Astrocyte (in vitro differentiated cells and primary cell): ENCODE measurements around the gene CDK15. TPM values are rescaled to one million over a fixed set of nuclear protein-coding genes. Genes with fewer than 3 reads are reported as not detected.

ENCODE experiments used
- DNase-seq: peaks from one replicate; pipeline ENCODE4 v3.0.0-alpha.2; 2010; ENCODE audit warnings: low read depth
- FAIRE-seq: peaks from 2 replicates; lab custom pipeline; 2011; peaks lifted over from hg19 to GRCh38; lab: Jason Lieb, UNC
- H2AFZ ChIP-seq: 2 replicates; pipeline ENCODE4 v1.6.0; 2012; ENCODE audit warnings: low read depth, low read length, inconsistent platforms
- H3K27ac ChIP-seq: 2 replicates; pipeline ENCODE4 v1.5.1; 2011; ENCODE audit warnings: low read depth, low read length, inconsistent platforms
- H3K27me3 ChIP-seq: 2 replicates; pipeline ENCODE4 v1.6.0; 2011; ENCODE audit warnings: low read length, inconsistent platforms; ENCODE audit not compliant: insufficient read depth
- H3K36me3 ChIP-seq: 2 replicates; pipeline ENCODE4 v1.5.1; 2011; ENCODE audit warnings: low read length, inconsistent platforms; ENCODE audit not compliant: insufficient read depth
- H3K4me1 ChIP-seq: 2 replicates; pipeline ENCODE4 v1.5.1; 2011; ENCODE audit warnings: low read length, inconsistent platforms; ENCODE audit not compliant: insufficient read depth
- H3K4me2 ChIP-seq: 2 replicates; pipeline ENCODE4 v1.6.0; 2012; ENCODE audit warnings: low read length, inconsistent platforms
- H3K4me3 ChIP-seq: 2 replicates; pipeline ENCODE4 v1.5.1; 2011; ENCODE audit warnings: low read depth, mild to moderate bottlenecking, low read length, inconsistent platforms; ENCODE audit not compliant: insufficient read depth
- H3K79me2 ChIP-seq: 2 replicates; pipeline ENCODE4 v1.6.0; 2012; ENCODE audit warnings: mild to moderate bottlenecking, low read length, inconsistent platforms; ENCODE audit not compliant: insufficient read depth
- H3K9ac ChIP-seq: 2 replicates; pipeline ENCODE4 v1.6.0; 2012; ENCODE audit warnings: mild to moderate bottlenecking, low read length, inconsistent platforms
- H3K9me3 ChIP-seq: 2 replicates; pipeline ENCODE4 v1.5.1; 2012; ENCODE audit warnings: low read depth, mild to moderate bottlenecking, low read length, inconsistent platforms; ENCODE audit not compliant: insufficient read depth
- H4K20me1 ChIP-seq: 2 replicates; pipeline ENCODE4 v1.6.0; 2012; ENCODE audit warnings: low read length, inconsistent platforms; ENCODE audit not compliant: insufficient read depth
- H3K27ac Mint-ChIP-seq: one replicate; pipeline ENCODE4 v1.8.0; 2021; ENCODE audit warnings: mild to moderate bottlenecking, mixed read lengths; ENCODE audit not compliant: unreplicated experiment
- H3K27me3 Mint-ChIP-seq: one replicate; pipeline ENCODE4 v1.8.0; 2021; ENCODE audit warnings: low read depth, mixed read lengths; ENCODE audit not compliant: unreplicated experiment
- H3K36me3 Mint-ChIP-seq: one replicate; pipeline ENCODE4 v1.8.0; 2021; ENCODE audit warnings: low read depth, mixed read lengths; ENCODE audit not compliant: unreplicated experiment
- H3K4me1 Mint-ChIP-seq: one replicate; pipeline ENCODE4 v1.8.0; 2021; ENCODE audit warnings: low read depth, mixed read lengths; ENCODE audit not compliant: unreplicated experiment
- H3K4me3 Mint-ChIP-seq: one replicate; pipeline ENCODE4 v1.8.0; 2021; ENCODE audit warnings: mild to moderate bottlenecking, moderate library complexity, mixed read lengths; ENCODE audit not compliant: unreplicated experiment
- H3K9me3 Mint-ChIP-seq: one replicate; pipeline ENCODE4 v1.8.0; 2021; ENCODE audit warnings: mild to moderate bottlenecking, mixed read lengths; ENCODE audit not compliant: unreplicated experiment
- CTCF ChIP-seq: IDR thresholded peaks from 2 replicates; pipeline ENCODE4 v1.5.1; 2011; ENCODE audit warnings: low read depth, mild to moderate bottlenecking, inconsistent platforms, low read length, moderate library complexity; ENCODE audit not compliant: insufficient read depth
- EZH2 ChIP-seq: IDR thresholded peaks from 2 replicates; pipeline ENCODE4 v1.6.1; 2012; ENCODE audit warnings: mild to moderate bottlenecking, low read length, inconsistent platforms; ENCODE audit not compliant: insufficient read depth
- total RNA-seq: library from RNA; stranded (reverse); gene quantifications from 2 replicates; pipeline ENCODE4 v1.2.1, GENCODE V29; 2021

Gene CDK15
- total RNA-seq, 1 donor from 2014 or later = 6.6 TPM

GRCh38 chr2:201930043-201930442 is 123.7 kb downstream of the CDK15 start:
- FAIRE-seq = no peak
- H3K27ac Mint-ChIP-seq = no peak overlapping the region
- H3K9me3 Mint-ChIP-seq = peaks cover under 1% of the 10 kb centered on the region
- peaks cover 2% of the 10 kb centered on the region for H3K36me3 Mint-ChIP-seq
- H3K27me3 Mint-ChIP-seq = peaks cover 7% of the 10 kb centered on the region
- Histone ChIP-seq H4K20me1 (no peaks in the 10 kb centered on the region), H3K27me3 (no peaks in the 10 kb centered on the region), H3K79me2 (no peaks in the 10 kb centered on the region), H2AFZ (no peak overlapping the region), H3K4me1 (peaks cover 33% of the 10 kb centered on the region), H3K27ac (no peak overlapping the region), H3K4me2 (no peak overlapping the region), H3K9ac (no peak overlapping the region), H3K36me3 (no peaks in the 10 kb centered on the region), H3K4me3 (no peak overlapping the region), H3K9me3 (no peaks in the 10 kb centered on the region)
- peaks cover 3% of the 10 kb centered on the region for H3K4me1 Mint-ChIP-seq
- no peak for DNase-seq
- TF ChIP-seq EZH2 = no peak
- no peak for TF ChIP-seq CTCF
- no peak overlapping the region for H3K4me3 Mint-ChIP-seq

GRCh38 chr2:201930831-201931230 is 124.5 kb downstream of the CDK15 start:
- no peaks in the 10 kb centered on the region for H3K27me3 ChIP-seq
- DNase-seq = no peak
- no peak overlapping the region for H3K27ac ChIP-seq
- no peaks in the 10 kb centered on the region for H3K9me3 ChIP-seq
- Mint-ChIP-seq H3K4me1 (peaks cover 3% of the 10 kb centered on the region), H3K9me3 (peaks cover 3% of the 10 kb centered on the region), H3K4me3 (no peak overlapping the region), H3K27ac (no peak overlapping the region), H3K36me3 (peaks cover 5% of the 10 kb centered on the region), H3K27me3 (peaks cover 7% of the 10 kb centered on the region)
- no peaks in the 10 kb centered on the region for H3K79me2 ChIP-seq
- H3K4me2 ChIP-seq = no peak overlapping the region
- H4K20me1 ChIP-seq = no peaks in the 10 kb centered on the region
- peaks cover 33% of the 10 kb centered on the region for H3K4me1 ChIP-seq
- TF ChIP-seq EZH2 = no peak
- TF ChIP-seq CTCF = no peak
- no peak overlapping the region for H2AFZ ChIP-seq
- no peak overlapping the region for H3K9ac ChIP-seq
- H3K4me3 ChIP-seq = no peak overlapping the region
- FAIRE-seq = peak; percentile 5
- H3K36me3 ChIP-seq = no peaks in the 10 kb centered on the region

GRCh38 chr2:201931475-201931874 is 125.1 kb downstream of the CDK15 start:
- Mint-ChIP-seq H3K4me1 (peaks cover 3% of the 10 kb centered on the region), H3K4me3 (no peak overlapping the region), H3K27me3 (peaks cover 4% of the 10 kb centered on the region), H3K9me3 (peaks cover 3% of the 10 kb centered on the region), H3K36me3 (peaks cover 5% of the 10 kb centered on the region), H3K27ac (no peak overlapping the region)
- Histone ChIP-seq H3K4me2 (peak overlapping the region; percentile 51), H3K79me2 (no peaks in the 10 kb centered on the region), H3K4me3 (no peak overlapping the region), H3K9me3 (no peaks in the 10 kb centered on the region), H4K20me1 (no peaks in the 10 kb centered on the region), H2AFZ (peak overlapping the region; percentile 57), H3K27me3 (no peaks in the 10 kb centered on the region), H3K27ac (peak overlapping the region; percentile 77), H3K9ac (peak overlapping the region; percentile 22), H3K36me3 (no peaks in the 10 kb centered on the region), H3K4me1 (peaks cover 33% of the 10 kb centered on the region)
- TF ChIP-seq CTCF (no peak), EZH2 (no peak)
- no peak for FAIRE-seq
- no peak for DNase-seq
